BE2C (cell line): ENCODE measurements around the gene EPHA7.

Experiments
- DNase-seq: peaks from one replicate; pipeline ENCODE4 v3.0.0-alpha.2; 2020
- H3K27me3 ChIP-seq: fragments of 250-450 bp; sonication (Bioruptor Pico); 2 replicates; pipeline ENCODE4 v1.5.1; 2020; ENCODE audit warnings: mild to moderate bottlenecking
- H3K36me3 ChIP-seq: fragments of 250-450 bp; sonication (Bioruptor Pico); 2 replicates; pipeline ENCODE4 v1.5.1; 2020; ENCODE audit warnings: mild to moderate bottlenecking
- H3K4me1 ChIP-seq: fragments of 250-450 bp; sonication (Bioruptor Pico); 2 replicates; pipeline ENCODE4 v1.5.1; 2020
- H3K4me3 ChIP-seq: 2 replicates; pipeline ENCODE4 v1.5.1; 2011; ENCODE audit warnings: low read depth, low read length
- H3K9me3 ChIP-seq: fragments of 250-450 bp; sonication (Bioruptor Pico); 2 replicates; pipeline ENCODE4 v1.5.1; 2020
- TF ChIP-seq, protein P1 (sequence below): IDR thresholded peaks from 2 replicates; pipeline ENCODE4 v1.5.1; 2012; ENCODE audit warnings: mild to moderate bottlenecking, low read depth, low read length

Gene EPHA7

GRCh38 chr6:93299622-93300021 is 119.7 kb downstream of the EPHA7 start:
- no peaks in the 10 kb centered on the region for H3K9me3 ChIP-seq
- H3K4me1 ChIP-seq, result no peaks in the 10 kb centered on the region
- no peaks in the 10 kb centered on the region for H3K27me3 ChIP-seq
- no peak for DNase-seq
- H3K36me3 ChIP-seq, result no peaks in the 10 kb centered on the region
- no peak overlapping the region for H3K4me3 ChIP-seq
- TF ChIP-seq, protein P1, sequence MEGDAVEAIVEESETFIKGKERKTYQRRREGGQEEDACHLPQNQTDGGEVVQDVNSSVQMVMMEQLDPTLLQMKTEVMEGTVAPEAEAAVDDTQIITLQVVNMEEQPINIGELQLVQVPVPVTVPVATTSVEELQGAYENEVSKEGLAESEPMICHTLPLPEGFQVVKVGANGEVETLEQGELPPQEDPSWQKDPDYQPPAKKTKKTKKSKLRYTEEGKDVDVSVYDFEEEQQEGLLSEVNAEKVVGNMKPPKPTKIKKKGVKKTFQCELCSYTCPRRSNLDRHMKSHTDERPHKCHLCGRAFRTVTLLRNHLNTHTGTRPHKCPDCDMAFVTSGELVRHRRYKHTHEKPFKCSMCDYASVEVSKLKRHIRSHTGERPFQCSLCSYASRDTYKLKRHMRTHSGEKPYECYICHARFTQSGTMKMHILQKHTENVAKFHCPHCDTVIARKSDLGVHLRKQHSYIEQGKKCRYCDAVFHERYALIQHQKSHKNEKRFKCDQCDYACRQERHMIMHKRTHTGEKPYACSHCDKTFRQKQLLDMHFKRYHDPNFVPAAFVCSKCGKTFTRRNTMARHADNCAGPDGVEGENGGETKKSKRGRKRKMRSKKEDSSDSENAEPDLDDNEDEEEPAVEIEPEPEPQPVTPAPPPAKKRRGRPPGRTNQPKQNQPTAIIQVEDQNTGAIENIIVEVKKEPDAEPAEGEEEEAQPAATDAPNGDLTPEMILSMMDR, result no peak

- Histone ChIP-seq H3K36me3 (no peaks in the 10 kb centered on the region), H3K4me1 (no peaks in the 10 kb centered on the region; the same call in 1 of the 2 replicates), H3K27me3 (no peaks in the 10 kb centered on the region), H3K4me3 (no peak overlapping the region), H3K9me3 (no peaks in the 10 kb centered on the region)
- no peak for DNase-seq
- TF ChIP-seq, protein P1, result no peak
Measured at GRCh38 chr6:93295631-93296030, 123.7 kb downstream of the EPHA7 start.

DNA sequence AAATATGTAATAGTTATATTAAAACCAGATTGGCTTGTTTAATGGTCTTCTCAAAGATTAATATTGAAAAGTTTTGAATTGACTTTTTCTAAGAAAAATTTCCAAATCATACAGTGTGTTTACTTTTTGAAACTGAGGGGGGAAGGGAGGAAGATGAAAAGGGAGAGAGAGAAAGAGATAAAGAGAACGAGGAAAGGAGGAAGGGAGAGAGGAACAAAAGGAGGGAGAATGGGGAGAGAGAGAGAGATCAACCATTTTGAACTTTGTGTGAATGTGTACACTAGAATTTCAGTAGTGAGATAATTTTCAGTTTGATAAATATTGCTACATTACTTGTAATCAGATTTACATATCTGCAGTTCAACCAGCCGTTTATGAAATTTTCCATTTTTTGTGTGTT is 124.5 kb downstream of the EPHA7 start:
- Histone ChIP-seq H3K4me3 (no peak overlapping the region), H3K36me3 (no peaks in the 10 kb centered on the region), H3K4me1 (no peaks in the 10 kb centered on the region; the same call in 1 of the 2 replicates), H3K27me3 (no peaks in the 10 kb centered on the region), H3K9me3 (no peaks in the 10 kb centered on the region)
- no peak for DNase-seq
- TF ChIP-seq, protein P1, result no peak

GRCh38 chr6:93293872-93294271 is 125.5 kb downstream of the EPHA7 start:
- TF ChIP-seq, protein P1, result no peak
- DNase-seq, result no peak

GRCh38 chr6:93293460-93293859 is 125.9 kb downstream of the EPHA7 start:
- H3K27me3 ChIP-seq, result no peaks in the 10 kb centered on the region
- H3K36me3 ChIP-seq, result no peaks in the 10 kb centered on the region
- H3K4me3 ChIP-seq, result peak overlapping the region; percentile 29
- TF ChIP-seq, protein P1, result no peak
- no peak for DNase-seq
- H3K9me3 ChIP-seq, result no peaks in the 10 kb centered on the region
- H3K4me1 ChIP-seq, result no peaks in the 10 kb centered on the region; the same call in 1 of the 2 replicates

More at GRCh38 chr6:93293872-93294271, 125.5 kb downstream of the EPHA7 start:
- no peaks in the 10 kb centered on the region; the same call in 1 of the 2 replicates for H3K4me1 ChIP-seq
- no peaks in the 10 kb centered on the region for H3K27me3 ChIP-seq
- H3K4me3 ChIP-seq, result peak overlapping the region; percentile 29
- H3K9me3 ChIP-seq, result no peaks in the 10 kb centered on the region
- no peaks in the 10 kb centered on the region for H3K36me3 ChIP-seq

GRCh38 chr6:93282521-93283031 is 136.8 kb downstream of the EPHA7 start:
- no peaks in the 10 kb centered on the region for H3K4me1 ChIP-seq
- no peaks in the 10 kb centered on the region; the same call in 1 of the 2 replicates for H3K9me3 ChIP-seq
- no peak for DNase-seq
- TF ChIP-seq, protein P1, result no peak
- H3K4me3 ChIP-seq, result no peak overlapping the region
- H3K27me3 ChIP-seq, result no peaks in the 10 kb centered on the region
- H3K36me3 ChIP-seq, result no peaks in the 10 kb centered on the region
